ENCODE data around the gene SMAD4.
"Not testable (repeated sequence)": the region's sequence is repeated elsewhere in the genome, so short reads cannot be mapped to it uniquely, and the experiment has no call there.

GRCh38 chr18:51092967-51093366 is 63.0 kb downstream of the SMAD4 start:
- TF ChIP-seq CTCF (IDR thresholded peaks at IDR 0.05; ENCODE audit: extremely low read depth in 1 of 2, insufficient read depth in 1 of 2, low read depth in 1 of 2, low read length in 2 of 2); EZH2 (IDR thresholded peaks at IDR 0.05; ENCODE audit: borderline replicate concordance, low read depth, low read length, severe bottlenecking); POLR2AphosphoS5 (IDR thresholded peaks at IDR 0.05; ENCODE audit: insufficient read depth, low read depth, low read length); JUN (IDR thresholded peaks at IDR 0.05; ENCODE audit: borderline replicate concordance, insufficient read depth, insufficient read length, low read depth); POLR2A (IDR thresholded peaks at IDR 0.05; ENCODE audit: low read depth, low read length); MAX (IDR thresholded peaks at IDR 0.05; ENCODE audit: insufficient read depth, insufficient read length); MYC (IDR thresholded peaks at IDR 0.05; ENCODE audit: low read depth, low read length); FOS (IDR thresholded peaks at IDR 0.05; ENCODE audit: borderline replicate concordance, insufficient read depth, low read length); GATA2 (IDR thresholded peaks at IDR 0.05; ENCODE audit: insufficient read depth, insufficient read length, low read depth, low read length): not testable (repeated sequence)
